Endothelial cell of umbilical vein (primary cell): Measurements from ENCODE around the gene NR3C1. TPM values are rescaled to one million over a fixed set of nuclear protein-coding genes. Genes with fewer than 3 reads are reported as not detected.

Experiments
- BruUV-seq: library from RNA; stranded (reverse); fragments of 400-500 nt; replicated peaks from 2 replicates; lab custom pipeline; 2021; lab: Mats Ljungman, UMichigan
- CTCF ChIA-PET: fragments of 300-600, 350-600 bp; sonication (Branson Sonifier 250); formaldehyde crosslinking; loops from one replicate; lab custom pipeline; 2021; ENCODE audit warnings: antibody characterized with exemption, inconsistent platforms; lab: Charles Lee
- POLR2A ChIA-PET: fragments of 300-600, 350-600 bp; sonication (Branson Sonifier 250); formaldehyde crosslinking; loops from one replicate; lab custom pipeline; 2021; ENCODE audit warnings: antibody characterized with exemption, inconsistent platforms; lab: Charles Lee
- DNase-seq: peaks from one replicate; pipeline ENCODE4 v3.0.0-alpha.2; 2011; ENCODE audit warnings: low read depth, low spot score
- FAIRE-seq: peaks from 2 replicates; lab custom pipeline; 2011; peaks lifted over from hg19 to GRCh38; lab: Jason Lieb, UNC
- H2AFZ ChIP-seq: 2 replicates; pipeline ENCODE4 v1.6.0; 2012; ENCODE audit warnings: low read depth, low read length, control low read depth, inconsistent platforms
- H3K27ac ChIP-seq: 2 replicates; pipeline ENCODE4 v1.5.1; 2011; ENCODE audit warnings: low read depth, mild to moderate bottlenecking, control low read depth, low read length, moderate library complexity; ENCODE audit not compliant: insufficient read depth
- H3K27me3 ChIP-seq, 2 experiments: 2 replicates each; pipeline versions ENCODE4 v1.6.0 to v1.6.1; 2011; ENCODE audit warnings: low read length in 2 of 2, mixed read lengths in 1 of 2; ENCODE audit not compliant: control insufficient read depth in 2 of 2, insufficient read depth in 2 of 2
- H3K36me3 ChIP-seq, 2 experiments: 2 replicates in 1 of 2; 3 replicates in 1 of 2; pipeline ENCODE4 v1.5.1; 2011; ENCODE audit warnings: low read length in 2 of 2, mild to moderate bottlenecking in 1 of 2, moderate library complexity in 1 of 2; ENCODE audit not compliant: control insufficient read depth in 2 of 2, insufficient read depth in 2 of 2; ENCODE audit errors: extremely low read depth in 1 of 2
- H3K4me1 ChIP-seq: 3 replicates; pipeline ENCODE4 v1.5.1; 2011; ENCODE audit warnings: mild to moderate bottlenecking, low read length; ENCODE audit not compliant: control insufficient read depth, insufficient read depth; ENCODE audit errors: extremely low read depth
- H3K4me2 ChIP-seq: 2 replicates; pipeline ENCODE4 v1.6.1; 2011; ENCODE audit warnings: low read length, control low read depth, mixed read lengths; ENCODE audit not compliant: insufficient read depth
- H3K4me3 ChIP-seq, 3 experiments: fragments of 200-600 bp in 1 of 3; sonication (generic), shearing (Covaris generic) in 1 of 3; replicated peaks in 1 of 3; 2 replicates each; pipeline ENCODE4 v1.5.1; 2011 to 2016; ENCODE audit warnings: control low read depth in 3 of 3, low read length in 3 of 3, mild to moderate bottlenecking in 2 of 3, inconsistent platforms in 1 of 3, low read depth in 1 of 3, moderate library complexity in 1 of 3; ENCODE audit not compliant: insufficient read depth in 1 of 3
- H3K79me2 ChIP-seq: 2 replicates; pipeline ENCODE4 v1.6.0; 2012; ENCODE audit warnings: low read length, inconsistent platforms; ENCODE audit not compliant: control insufficient read depth, insufficient read depth
- H3K9ac ChIP-seq: replicated peaks from 2 replicates; pipeline ENCODE3; 2011; ENCODE audit warnings: low read length, control low read depth; ENCODE audit not compliant: insufficient read depth; ENCODE audit errors: extremely low read depth
- H3K9me1 ChIP-seq: replicated peaks from 3 replicates; pipeline ENCODE4 v1.6.0; 2011; ENCODE audit warnings: mild to moderate bottlenecking, low read length; ENCODE audit not compliant: control insufficient read depth, insufficient read depth; ENCODE audit errors: extremely low read depth
- H3K9me3 ChIP-seq: replicated peaks from 2 replicates; pipeline ENCODE4 v1.5.1; 2012; ENCODE audit warnings: low read length, inconsistent platforms; ENCODE audit not compliant: control insufficient read depth, insufficient read depth
- H4K20me1 ChIP-seq: replicated peaks from 2 replicates; pipeline ENCODE3; 2011; ENCODE audit warnings: mild to moderate bottlenecking, low read length; ENCODE audit not compliant: control insufficient read depth, insufficient read depth; ENCODE audit errors: extremely low read depth
- EZH2 ChIP-seq: IDR thresholded peaks from 2 replicates; pipeline ENCODE4 v1.6.1; 2012; ENCODE audit warnings: borderline replicate concordance, low read depth, mild to moderate bottlenecking, moderate library complexity, low read length, inconsistent platforms; ENCODE audit not compliant: severe bottlenecking
- FOS ChIP-seq: IDR thresholded peaks from 2 replicates; pipeline ENCODE4 v1.6.1; 2011; ENCODE audit warnings: mild to moderate bottlenecking, low read length, moderate library complexity, borderline replicate concordance; ENCODE audit not compliant: insufficient read depth
- GATA2 ChIP-seq: IDR thresholded peaks from 2 replicates; pipeline ENCODE4 v1.7.0; 2011; ENCODE audit warnings: low read depth, mild to moderate bottlenecking, moderate library complexity, mixed read lengths, low read length; ENCODE audit not compliant: insufficient read length, insufficient read depth
- JUN ChIP-seq: IDR thresholded peaks from 2 replicates; pipeline ENCODE4 v1.6.1; 2011; ENCODE audit warnings: borderline replicate concordance, low read depth; ENCODE audit not compliant: insufficient read length, insufficient read depth
- MYC ChIP-seq: IDR thresholded peaks from one replicate; pipeline ENCODE4 v1.6.1; 2011; ENCODE audit warnings: mild to moderate bottlenecking, low read depth, low read length
- POLR2A ChIP-seq: IDR thresholded peaks from 2 replicates; pipeline ENCODE4 v1.6.1; 2012; ENCODE audit warnings: low read depth, mild to moderate bottlenecking, control low read depth, low read length
- POLR2AphosphoS5 ChIP-seq: IDR thresholded peaks from 2 replicates; pipeline ENCODE4 v1.6.1; 2012; ENCODE audit warnings: low read depth, mild to moderate bottlenecking, control low read depth, low read length, moderate library complexity; ENCODE audit not compliant: insufficient read depth
- dilution Hi-C: fragments of 300-500 bp; cut with MboI; formaldehyde crosslinking; loops from one replicate; pipeline ENCODE4 v1.15.0; 2019; ENCODE audit warnings: low sequenced_read_pairs; ENCODE audit not compliant: extremely low pct_ligation_motif_present
- intact Hi-C: fragments of 100-400 bp; cut with micrococcal nuclease; formaldehyde crosslinking; loops from one replicate; pipeline ENCODE4 v1.10.0; 2022
- polyA plus RNA-seq, 4 experiments: library from polyadenylated mRNA; depleted of rRNA in 3 of 4; stranded (reverse) in 3 of 4; unstranded in 1 of 4; fragments of >200 nt; gene quantifications; 2 replicates each; pipeline versions ENCODE4 v1.2.1 to v1.2.3, GENCODE V29; 2011 to 2012; ENCODE audit warnings: missing spikeins in 1 of 4
- total RNA-seq: library from RNA; stranded (reverse); gene quantifications from 2 replicates; pipeline ENCODE4 v1.2.3, GENCODE V29; 2021
- TF ChIP-seq, protein P1 (sequence below), 2 donors: IDR thresholded peaks; 1 replicate in 1 of 2; 2 replicates in 1 of 2; pipeline ENCODE4 v1.5.1; 2011; ENCODE audit warnings: low read length in 2 of 2, mild to moderate bottlenecking in 2 of 2, moderate library complexity in 2 of 2, control low read depth in 1 of 2, inconsistent platforms in 1 of 2, low read depth in 1 of 2; ENCODE audit not compliant: insufficient read depth in 1 of 2; ENCODE audit errors: extremely low read depth in 1 of 2
- TF ChIP-seq, protein P2 (sequence below): IDR thresholded peaks from 2 replicates; pipeline ENCODE4 v1.6.1; 2011; ENCODE audit not compliant: insufficient read depth, insufficient read length

The NR3C1 gene
- total and polyA plus RNA-seq, 2 donors (not counting 3 experiments of a cell fraction or from before 2014, with no cell fraction given), result 4.1 to 17.0 TPM

DNA sequence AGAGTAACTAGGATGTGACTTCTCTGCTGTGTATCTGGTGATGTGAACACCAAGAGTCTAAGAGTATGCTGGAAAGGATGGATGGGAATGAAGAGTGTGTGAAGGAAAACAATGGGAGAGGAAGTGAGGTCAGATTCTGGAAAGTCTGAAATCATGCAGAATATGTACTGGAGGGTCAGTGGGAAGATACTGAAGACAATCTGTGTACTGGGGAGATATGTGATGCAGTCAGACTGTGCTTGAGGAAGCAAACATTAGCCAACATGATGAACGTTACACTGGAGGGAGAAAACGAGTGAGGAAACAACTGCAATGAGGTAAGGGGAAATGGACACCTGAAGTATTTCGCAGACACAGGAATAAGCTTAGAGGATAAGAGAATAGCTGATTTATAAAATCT is 105.7 kb downstream of the NR3C1 start:
- CTCF ChIA-PET, result no interaction called here
- intact Hi-C loops (no loop called here), dilution Hi-C loops (no loop called here)
- DNase-seq (peak; percentile 24), FAIRE-seq (no peak)
- Histone ChIP-seq H2AFZ (no peak overlapping the region), H3K27ac (no peak overlapping the region), H3K4me1 (peaks cover 9% of the 10 kb centered on the region), H3K79me2 (no peaks in the 10 kb centered on the region), H3K4me3 (no peak overlapping the region), H4K20me1 (no peaks in the 10 kb centered on the region), H3K27me3 (no peaks in the 10 kb centered on the region), H3K9me3 (no peaks in the 10 kb centered on the region), H3K36me3 (peaks cover 3 to 6% of the 10 kb centered on the region in 2 experiments), H3K4me2 (no peak overlapping the region), H3K9me1 (no peaks in the 10 kb centered on the region), H3K9ac (no peak overlapping the region)
- POLR2A ChIA-PET, result no interaction called here
- TF ChIP-seq POLR2A (no peak), GATA2 (no peak), MYC (no peak), POLR2AphosphoS5 (no peak), JUN (no peak), EZH2 (no peak), FOS (no peak)
- TF ChIP-seq, protein P1, sequence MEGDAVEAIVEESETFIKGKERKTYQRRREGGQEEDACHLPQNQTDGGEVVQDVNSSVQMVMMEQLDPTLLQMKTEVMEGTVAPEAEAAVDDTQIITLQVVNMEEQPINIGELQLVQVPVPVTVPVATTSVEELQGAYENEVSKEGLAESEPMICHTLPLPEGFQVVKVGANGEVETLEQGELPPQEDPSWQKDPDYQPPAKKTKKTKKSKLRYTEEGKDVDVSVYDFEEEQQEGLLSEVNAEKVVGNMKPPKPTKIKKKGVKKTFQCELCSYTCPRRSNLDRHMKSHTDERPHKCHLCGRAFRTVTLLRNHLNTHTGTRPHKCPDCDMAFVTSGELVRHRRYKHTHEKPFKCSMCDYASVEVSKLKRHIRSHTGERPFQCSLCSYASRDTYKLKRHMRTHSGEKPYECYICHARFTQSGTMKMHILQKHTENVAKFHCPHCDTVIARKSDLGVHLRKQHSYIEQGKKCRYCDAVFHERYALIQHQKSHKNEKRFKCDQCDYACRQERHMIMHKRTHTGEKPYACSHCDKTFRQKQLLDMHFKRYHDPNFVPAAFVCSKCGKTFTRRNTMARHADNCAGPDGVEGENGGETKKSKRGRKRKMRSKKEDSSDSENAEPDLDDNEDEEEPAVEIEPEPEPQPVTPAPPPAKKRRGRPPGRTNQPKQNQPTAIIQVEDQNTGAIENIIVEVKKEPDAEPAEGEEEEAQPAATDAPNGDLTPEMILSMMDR (IDR thresholded peaks at IDR 0.05; ENCODE audit: extremely low read depth in 1 of 2, insufficient read depth in 1 of 2, low read depth in 1 of 2, low read length in 2 of 2), result no peak
- TF ChIP-seq, protein P2, sequence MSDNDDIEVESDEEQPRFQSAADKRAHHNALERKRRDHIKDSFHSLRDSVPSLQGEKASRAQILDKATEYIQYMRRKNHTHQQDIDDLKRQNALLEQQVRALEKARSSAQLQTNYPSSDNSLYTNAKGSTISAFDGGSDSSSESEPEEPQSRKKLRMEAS, result no peak
- BruUV-seq, result no TSS peak
